Measurements from ENCODE around the gene TOPBP1. TPM values are rescaled to one million over a fixed set of nuclear protein-coding genes. Genes with fewer than 3 reads are reported as not detected.

The TOPBP1 gene
- total and polyA plus RNA-seq, 9 of the 15 experiments (the other 6 are each of a cell fraction or from before 2014, with no cell fraction given), result 16.6 to 77.6 (median 58.2) TPM

- peak; percentile 75; the same call in 1 of the 2 replicates for TF ChIP-seq NKRF (IDR thresholded peaks at IDR 0.05; ENCODE audit: borderline replicate concordance)
- TF ChIP-seq USF2 (CRISPR knock-in tag; IDR thresholded peaks at IDR 0.05), result no peak
- peak; percentile 83 for TF ChIP-seq EGR1 (conservative IDR thresholded peaks at IDR 0.05)
- peak; percentile 79 for TF ChIP-seq ZBTB7A (IDR thresholded peaks at IDR 0.05; ENCODE audit: borderline replicate concordance, control insufficient read depth, low read depth, low read length)
- TF ChIP-seq GTF2B (IDR thresholded peaks at IDR 0.05; ENCODE audit: extremely low read depth, insufficient read length), result no peak
- peak; percentile 41 to 73; a peak in 2 of 4 replicates for TF ChIP-seq MNT (conservative IDR thresholded peaks at IDR 0.05)
- peak; percentile 85 for TF ChIP-seq MYC (IDR thresholded peaks at IDR 0.05; ENCODE audit: low read depth, low read length)
- TF ChIP-seq MYC (CRISPR knock-in tag; IDR thresholded peaks at IDR 0.05; ENCODE audit: borderline replicate concordance, low read depth), result no peak
- no peak for TF ChIP-seq AFF4 (CRISPR knock-in tag; IDR thresholded peaks at IDR 0.05)
- peak; percentile 70; the same call in 1 of the 2 replicates for TF ChIP-seq PHF8 (IDR thresholded peaks at IDR 0.05; ENCODE audit: borderline replicate concordance, low read length)
- peak in 1 of 2 experiments; percentile 74; a peak in 2 of 4 replicates for TF ChIP-seq HDAC1 (IDR thresholded peaks at IDR 0.05)
- TF ChIP-seq BHLHE40 (IDR thresholded peaks at IDR 0.05; ENCODE audit: low read length), result no peak
- no peak for TF ChIP-seq DMBX1 (CRISPR knock-in tag; IDR thresholded peaks at IDR 0.05; ENCODE audit: borderline replicate concordance)
- 0 out of 2 replicates have a peak, but pooled peaks have one; percentile 19 for TF ChIP-seq LCOR (CRISPR knock-in tag; IDR thresholded peaks at IDR 0.05)
Measured at GRCh38 chr3:133661454-133662277, at the start of gene TOPBP1 (continued).
